Measurements from ENCODE around the gene ZKSCAN7. TPM values are rescaled to one million over a fixed set of nuclear protein-coding genes. Genes with fewer than 3 reads are reported as not detected.

ZKSCAN7 gene
- total and polyA plus RNA-seq, 2 of the 8 experiments (the other 6 are each of a cell fraction or from before 2014, with no cell fraction given): 5.5 to 8.5 TPM

- Histone ChIP-seq H2AK5ac (ENCODE audit: low read depth, low read length) (no peak overlapping the region), H3K4ac (replicated peaks; ENCODE audit: insufficient read length, low read depth, low read length) (no peak overlapping the region), H2AFZ (ENCODE audit: low read length) (no peak overlapping the region), H3K14ac (ENCODE audit: insufficient read length) (no peak overlapping the region), H3K79me2 (ENCODE audit: control insufficient read depth in 1 of 2, insufficient read depth in 2 of 2, low read length in 2 of 2) (no peaks in the 10 kb centered on the region), H3K9ac (replicated peaks in 1 of 4; ENCODE audit: extremely low read depth in 1 of 4, low read depth in 3 of 4, low read length in 3 of 4) (no peak overlapping the region), H3K9me3 (ENCODE audit: insufficient read depth in 2 of 2, low read depth in 1 of 2, low read length in 1 of 2) (peaks cover 0 to 2% of the 10 kb centered on the region in 2 experiments; a peak in 2 of 4 replicates), H3K27me3 (replicated peaks in 1 of 4; ENCODE audit: control insufficient read depth in 3 of 4, extremely low read depth in 1 of 4, insufficient read depth in 3 of 4, low read length in 3 of 4) (peaks cover 0 to 2% (median 0%) of the 10 kb centered on the region in 4 experiments; a peak in 2 of 7 replicates), H3K23me2 (ENCODE audit: low read depth, low read length) (no peaks in the 10 kb centered on the region), H3K23ac (ENCODE audit: insufficient read length) (no peak overlapping the region), H3K36me3 (ENCODE audit: control insufficient read depth in 2 of 4, insufficient read depth in 4 of 4, low read length in 3 of 4) (no peaks in the 10 kb centered on the region), H2BK20ac (ENCODE audit: low read length) (no peak overlapping the region), H3K56ac (replicated peaks; ENCODE audit: insufficient read length, low read depth, low read length) (no peak overlapping the region), H3K18ac (ENCODE audit: extremely low read depth, low read length) (no peak overlapping the region), H2BK120ac (replicated peaks; ENCODE audit: low read depth, low read length) (no peak overlapping the region), H4K91ac (replicated peaks; ENCODE audit: insufficient read length, low read length) (no peak overlapping the region), H3K4me1 (replicated peaks in 1 of 4; ENCODE audit: control insufficient read depth in 3 of 4, insufficient read depth in 4 of 4, low read length in 3 of 4) (no peaks in the 10 kb centered on the region), H3K27ac (ENCODE audit: low read depth, low read length) (no peak overlapping the region), H4K20me1 (replicated peaks in 1 of 2; ENCODE audit: control insufficient read depth in 1 of 2, insufficient read depth in 2 of 2, low read length in 2 of 2) (no peaks in the 10 kb centered on the region), H4K5ac (ENCODE audit: insufficient read length, low read depth, low read length) (no peak overlapping the region), H3K79me1 (ENCODE audit: low read depth, low read length) (no peaks in the 10 kb centered on the region), H2BK12ac (ENCODE audit: low read depth, low read length) (no peak overlapping the region), H2BK15ac (ENCODE audit: low read length) (no peak overlapping the region), H3K4me3 (ENCODE audit: extremely low read depth in 1 of 4, insufficient read depth in 2 of 4, low read depth in 3 of 4, low read length in 4 of 4) (no peak overlapping the region), H2BK5ac (ENCODE audit: low read depth, low read length) (no peak overlapping the region), H4K8ac (ENCODE audit: extremely low read depth, insufficient read depth, low read length) (no peak overlapping the region), H3K4me2 (ENCODE audit: insufficient read depth in 1 of 2, low read depth in 2 of 2, low read length in 2 of 2) (no peak overlapping the region)
- DNase-seq (ENCODE audit: low read depth in 1 of 2, low spot score in 2 of 2) (no peak), FAIRE-seq (no peak)
- TF ChIP-seq CTBP2 (IDR thresholded peaks at IDR 0.05; ENCODE audit: borderline replicate concordance, insufficient read depth, insufficient read length, low read length) (no peak), BACH1 (IDR thresholded peaks at IDR 0.05; ENCODE audit: low read length) (no peak), KDM4A (IDR thresholded peaks at IDR 0.05; ENCODE audit: low read depth, low read length, severe bottlenecking) (no peak), SIX5 (IDR thresholded peaks at IDR 0.05; ENCODE audit: low read depth, low read length) (no peak), CTCF (IDR thresholded peaks at IDR 0.05; ENCODE audit: control extremely low read depth in 1 of 3, insufficient read depth in 1 of 3, low read depth in 1 of 3, low read length in 3 of 3) (peak in 2 of 3 experiments; percentile 5 to 44; a peak in 2 of 4 replicates), RAD21 (IDR thresholded peaks at IDR 0.05 in 1 of 2, conservative IDR thresholded peaks at IDR 0.05 in 1 of 2; ENCODE audit: low read depth in 2 of 2, low read length in 2 of 2) (peak; percentile 32 to 48; a peak in 3 of 4 replicates), CREB1 (IDR thresholded peaks at IDR 0.05) (no peak)
- WGBS, 2 experiments (ENCODE audit: extremely low coverage in 1 of 2, insufficient coverage in 1 of 2, insufficient read length in 1 of 2, insufficient replicate concordance in 2 of 2, low coverage in 1 of 2, low lambda C conversion rate in 2 of 2, missing lambda C conversion rate in 1 of 2): 65% methylated on average over 1 of the region's 1 CpG; no CpG with 5 or more reads in 1 of the 2 experiments
- ChIA-PET POLR2A (ENCODE audit: partially characterized antibody) (no interaction called here), CTCF (ENCODE audit: partially characterized antibody) (interaction anchor here (0.7 to 1.2 kb wide), 6 partner anchors 9 to 121 kb away, joined by 3 to 6 read pairs (median 3); partner anchors contain the start of gene ZNF445)
These were observed 25.1 kb upstream of the ZKSCAN7 start for GRCh38 chr3:44529927-44530326.
